Loucy (cell line): ENCODE results near the gene DCAF6.

Source experiments
- CTCF ChIP-seq: fragments of 200-600 bp; sonication (generic); conservative IDR thresholded peaks from 2 replicates; pipeline ENCODE4 v1.5.1; 2014; ENCODE audit warnings: mild to moderate bottlenecking, antibody characterized with exemption, low read length
- EZH2phosphoT487 ChIP-seq: fragments of 200-600 bp; IDR thresholded peaks from 2 replicates; pipeline ENCODE4 v1.6.1; 2018; ENCODE audit warnings: antibody characterized with exemption, mild to moderate bottlenecking, moderate library complexity, borderline replicate concordance

GRCh38 chr1:167964646-167965045 is 28.2 kb downstream of the DCAF6 start:
- TF ChIP-seq EZH2phosphoT487 (no peak), CTCF (no peak)
